AML-193 (cell line): ENCODE measurements around the gene LEO1.

ENCODE experiments used
- DNase-seq, 2 experiments: peaks; one replicate each; lab custom pipeline; 2025; lab: John Stamatoyannopoulos, UW

Gene LEO1

DNA sequence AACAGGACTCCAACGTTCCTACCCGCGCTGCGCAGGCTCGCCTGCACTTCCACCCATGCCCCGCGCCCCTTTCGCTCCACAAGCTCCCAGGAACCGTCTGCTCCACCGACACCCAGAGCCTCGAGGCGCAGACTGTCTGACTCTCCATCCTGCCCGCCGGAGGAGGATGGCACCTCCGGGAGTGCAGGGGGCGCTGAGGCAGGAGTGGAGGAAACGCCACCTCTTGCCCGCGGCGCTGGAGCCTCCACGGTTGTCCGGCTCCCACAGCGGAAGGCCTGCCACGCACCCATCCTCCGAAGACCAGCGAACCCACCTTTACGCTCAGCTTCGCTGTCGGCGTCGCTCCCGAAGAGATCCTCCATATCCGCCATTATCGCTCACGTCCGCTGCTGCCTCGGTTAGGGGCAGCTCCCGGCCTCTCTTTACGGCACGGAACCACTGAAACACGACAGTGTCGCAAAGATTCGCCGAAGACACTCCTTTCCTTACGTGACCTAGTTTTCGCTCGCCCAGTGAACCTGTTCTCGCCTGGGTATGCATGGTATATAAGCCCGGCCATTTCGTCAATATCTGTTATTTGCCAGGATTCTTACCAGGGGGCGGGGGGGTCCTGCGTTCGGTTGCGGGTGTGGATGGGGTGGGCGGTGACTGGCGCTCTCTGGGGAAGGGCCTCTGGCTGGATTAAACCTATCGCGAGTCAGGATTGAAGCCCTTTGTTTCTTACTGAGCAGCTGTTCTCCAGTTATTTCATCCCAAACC is at the start of gene LEO1:
TSS of gene LEO1 (minus strand) at position 404 of the 759 bp plus-strand sequence. CDS start at position 371, 33 bp downstream.
- DNase-seq: peak; percentile 95 to 96

DNA sequence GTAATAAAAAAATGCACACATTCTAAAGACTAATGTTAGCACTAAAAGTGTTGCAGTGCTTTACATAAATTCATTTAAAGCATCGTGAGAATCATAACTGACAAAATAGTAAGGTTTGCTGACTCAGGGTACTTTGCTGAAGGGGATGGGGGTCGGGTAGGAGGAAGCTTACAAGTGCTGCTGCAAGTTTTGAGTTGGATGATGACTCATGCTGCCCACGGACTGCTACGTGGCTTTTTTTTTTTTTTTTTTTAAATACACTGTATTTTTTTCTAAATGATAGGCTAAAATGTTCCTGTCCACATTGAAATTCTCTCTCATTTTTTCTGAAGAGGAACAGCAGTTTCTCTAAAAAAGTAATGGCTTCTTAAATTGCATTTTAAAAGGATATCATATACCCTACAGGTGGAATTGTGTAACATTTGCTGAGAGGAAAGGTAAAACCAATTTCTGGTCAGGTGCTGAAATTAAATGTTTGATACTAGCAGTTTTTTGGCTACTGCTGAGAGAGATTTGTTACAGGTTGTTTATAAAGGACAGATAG is 49.6 kb upstream of the LEO1 start:
- peak; percentile 71 to 76 for DNase-seq

DNA sequence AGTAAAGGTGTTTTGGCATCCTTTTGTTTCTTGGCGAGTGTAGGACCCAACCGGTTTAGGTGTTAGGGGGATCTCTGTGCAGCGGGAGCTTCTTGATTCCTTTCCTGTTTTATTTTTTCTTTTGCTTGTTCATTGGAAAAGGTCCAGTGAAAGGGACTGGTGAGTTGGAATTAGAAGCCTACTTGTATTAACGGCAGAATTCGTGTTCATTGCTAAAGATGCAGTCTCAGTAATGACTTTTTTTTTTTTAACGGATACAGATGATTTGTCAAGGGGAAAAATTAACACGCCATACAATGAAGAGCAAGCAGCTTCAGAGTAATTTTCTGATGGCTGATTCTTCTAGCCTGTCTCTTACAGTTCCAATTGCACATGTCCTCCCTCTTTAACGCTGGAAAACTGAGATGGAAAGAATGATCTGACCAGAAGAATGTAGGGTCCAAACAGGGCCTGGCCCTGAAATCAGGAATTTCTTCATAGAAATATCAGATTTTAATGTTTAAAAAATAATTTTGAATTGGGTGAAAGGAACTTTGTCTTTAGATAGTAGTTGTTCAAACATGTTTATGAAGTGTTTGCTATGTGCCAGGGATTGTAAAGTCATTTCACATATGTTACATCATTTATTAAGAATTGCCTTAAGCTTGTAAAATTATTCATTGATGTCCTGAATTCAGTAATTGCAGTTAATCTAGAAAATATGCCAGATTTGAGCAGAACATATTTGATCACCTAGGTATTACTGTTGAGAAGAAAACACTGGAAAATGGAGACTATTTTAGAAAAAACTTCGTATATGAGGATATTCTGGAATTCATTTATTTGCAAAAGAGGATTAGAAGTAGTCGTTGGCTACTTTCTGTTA is 48.9 kb upstream of the LEO1 start:
- no peak for DNase-seq

DNA sequence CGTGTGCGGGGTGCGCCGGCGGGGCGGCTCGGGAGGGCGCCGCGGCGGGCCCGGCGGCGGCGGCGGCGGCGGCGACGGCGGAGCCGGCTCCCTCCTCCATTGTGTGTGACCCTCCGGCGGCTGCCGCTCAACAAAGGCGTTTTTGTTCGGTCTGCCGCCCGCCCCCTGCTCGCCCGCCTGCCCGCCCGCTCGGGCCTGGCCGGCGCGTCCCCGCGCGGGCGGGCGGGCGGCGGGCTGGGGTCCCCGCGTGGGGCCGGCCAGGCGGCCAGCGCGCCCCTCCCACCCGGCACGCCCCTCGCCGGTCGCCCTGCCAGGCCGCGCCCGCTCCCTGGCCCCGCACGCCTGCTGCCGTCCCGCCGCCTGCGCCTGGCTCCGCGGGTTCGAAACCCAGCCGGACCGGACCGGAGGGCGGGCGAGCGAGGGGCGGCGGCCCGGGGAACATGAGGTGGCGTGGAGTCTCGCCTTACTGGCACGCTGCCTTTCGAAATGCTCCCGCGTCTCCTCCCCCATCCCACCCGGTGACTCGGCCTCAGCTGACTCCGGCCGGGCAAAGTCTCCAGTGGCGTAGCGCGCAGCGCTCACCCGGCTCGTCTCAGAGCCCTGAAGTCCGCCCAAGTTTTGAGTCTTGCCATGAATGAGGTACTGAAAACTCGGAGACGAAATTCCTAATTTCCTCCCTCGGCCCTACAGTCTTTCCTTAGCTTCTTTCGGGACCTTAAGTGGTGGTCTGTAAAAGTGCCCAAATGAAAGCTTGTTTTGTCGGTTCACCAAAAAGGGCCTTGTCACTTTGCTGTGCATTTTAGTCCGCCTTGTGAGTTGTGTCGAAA is 48.0 kb upstream of the LEO1 start:
- peak; percentile 41 to 57 for DNase-seq

DNA sequence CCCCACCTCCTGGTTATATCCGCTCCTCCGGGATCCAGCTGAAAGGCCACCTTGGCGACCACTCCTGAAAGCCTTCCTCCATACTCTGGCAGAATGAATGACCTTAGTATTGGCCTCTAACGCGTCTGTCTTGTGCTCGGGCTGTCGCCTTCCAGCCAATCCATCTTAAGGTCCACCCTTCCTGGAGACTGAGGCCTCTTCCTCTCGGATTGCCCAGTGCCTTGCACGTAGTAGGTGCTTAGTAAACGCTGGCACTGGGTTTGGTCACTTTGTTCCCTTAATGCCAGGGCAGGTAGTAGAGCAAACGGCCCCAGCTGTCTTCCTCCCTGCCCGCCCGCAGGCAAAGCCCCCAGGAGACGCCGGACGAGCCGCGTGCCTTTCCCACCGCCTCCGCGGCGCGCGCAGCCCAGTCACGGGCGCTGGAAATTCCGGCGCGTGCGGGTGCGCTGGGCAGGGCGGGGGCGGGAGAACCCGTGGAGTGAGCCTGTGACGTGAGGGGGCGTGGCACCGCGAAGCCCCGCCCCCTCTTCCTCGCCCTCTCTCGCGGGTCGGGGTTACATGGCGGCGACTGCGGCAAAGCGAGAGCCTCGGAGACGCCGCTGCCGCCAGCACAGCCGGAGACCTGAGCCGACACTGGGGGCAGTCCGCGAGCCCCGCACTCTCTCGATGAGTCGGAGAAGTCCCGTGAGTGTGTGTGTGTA is 47.3 kb upstream of the LEO1 start, which contains the start of gene MAPK6:
TSS of gene MAPK6 (plus strand) at position 527 of the 701 bp plus-strand sequence. CDS start 27,242 bp downstream, outside the sequence.
- peak; percentile 79 to 85 for DNase-seq

DNA sequence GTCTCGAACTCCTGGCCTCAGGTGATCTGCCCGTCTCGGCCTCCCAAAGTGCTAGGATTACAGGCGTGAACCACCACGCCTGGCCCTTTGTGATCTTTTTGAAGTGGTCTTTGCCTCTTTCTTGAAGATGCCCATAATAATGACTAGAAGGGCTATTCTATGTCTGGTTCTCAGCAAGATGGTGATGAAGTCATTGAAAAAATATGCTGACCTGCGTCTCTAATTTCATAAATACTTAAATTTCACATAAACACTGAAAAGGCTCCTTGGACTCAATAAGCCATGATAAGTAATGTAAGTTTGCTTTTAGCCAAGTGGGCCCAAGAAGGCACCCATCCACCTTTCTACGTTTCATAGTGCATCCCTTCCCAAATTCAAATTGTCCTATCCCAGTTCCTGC is 46.7 kb upstream of the LEO1 start:
- DNase-seq: no peak

DNA sequence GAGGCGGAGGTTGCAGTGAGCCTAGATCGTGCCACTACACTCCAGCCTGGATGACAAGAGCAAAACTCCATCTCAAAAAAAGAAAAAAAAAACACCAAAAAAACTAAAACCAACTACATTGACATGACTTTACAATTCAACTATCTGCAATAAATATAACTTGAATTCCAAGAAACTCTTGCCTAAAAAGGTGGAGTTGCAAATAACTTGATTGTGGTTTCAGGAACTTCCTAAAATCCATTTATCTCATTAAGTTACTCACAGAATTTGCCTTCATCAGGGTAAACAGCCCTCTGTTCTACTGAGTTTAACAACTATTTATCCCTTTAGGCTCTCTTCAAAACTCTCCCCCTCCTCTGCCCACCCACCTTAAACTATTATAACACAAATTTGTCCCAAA is 44.7 kb upstream of the LEO1 start:
- DNase-seq: no peak

DNA sequence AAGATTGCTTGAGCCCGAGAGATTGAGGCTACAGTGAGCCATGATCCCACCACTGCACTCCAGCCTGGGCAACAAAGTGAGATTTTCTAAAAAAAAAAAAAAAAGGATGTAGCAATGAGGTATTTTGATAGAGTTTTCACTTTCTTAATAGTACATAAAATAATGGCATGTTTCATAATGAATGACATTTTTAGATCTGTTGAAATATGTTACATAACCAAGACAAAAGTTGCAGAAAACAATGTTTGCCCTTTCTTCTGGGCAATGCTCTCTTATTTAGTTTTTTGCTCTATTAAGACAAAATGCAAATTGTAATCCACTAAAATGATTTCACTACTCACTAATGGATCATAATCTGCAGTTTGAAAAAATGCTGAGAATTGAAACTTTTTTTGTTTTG is 43.0 kb upstream of the LEO1 start:
- peak; percentile 14 to 20 for DNase-seq

DNA sequence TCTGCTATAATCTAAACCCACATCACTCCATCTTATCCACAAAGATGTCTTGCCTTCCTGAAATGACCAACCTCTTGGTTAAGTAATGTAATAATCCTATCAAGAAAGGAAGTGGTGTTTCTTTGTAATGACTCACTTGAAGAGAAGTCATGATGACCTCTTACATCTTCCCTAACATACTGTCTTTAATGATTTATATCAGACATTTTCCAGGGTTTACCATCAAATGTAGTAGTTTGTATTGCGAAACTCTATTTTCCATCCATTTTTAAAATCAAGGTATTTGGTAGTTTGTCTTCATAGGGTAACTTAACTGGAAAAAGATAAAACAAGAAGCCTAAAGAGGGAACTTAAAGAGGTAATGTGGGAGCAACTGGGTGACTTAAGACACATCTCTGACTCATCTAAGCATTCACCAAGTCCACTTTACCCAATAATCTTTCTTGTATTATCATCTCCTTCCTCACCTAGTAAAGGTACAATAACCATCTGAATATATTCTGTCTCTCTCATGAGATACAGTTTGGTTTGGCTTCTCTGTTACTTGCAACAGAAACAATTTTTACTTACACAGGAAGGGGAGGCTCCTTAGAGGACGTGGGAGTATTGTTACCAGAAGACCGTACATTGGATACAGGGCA is 41.7 kb upstream of the LEO1 start:
- peak; percentile 76 to 83 for DNase-seq

DNA sequence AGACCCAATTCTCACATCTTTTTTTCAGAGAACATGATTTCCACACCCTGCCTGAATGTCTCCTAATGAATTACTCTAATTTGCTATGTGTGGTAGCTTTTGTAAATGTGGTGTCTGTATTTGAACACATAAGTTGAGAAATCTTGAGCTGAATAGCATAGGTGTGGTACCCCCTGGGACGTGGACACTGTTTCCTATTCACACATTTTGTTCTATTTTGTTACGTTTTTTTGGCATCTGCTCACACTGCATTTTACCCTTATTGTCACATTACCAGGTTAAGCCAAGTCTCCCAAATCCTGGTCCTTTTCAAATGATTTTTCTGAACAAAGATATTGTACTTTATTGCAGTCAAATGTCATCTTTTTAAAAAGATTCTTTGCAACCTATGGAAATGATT is 40.6 kb upstream of the LEO1 start:
- no peak for DNase-seq

DNA sequence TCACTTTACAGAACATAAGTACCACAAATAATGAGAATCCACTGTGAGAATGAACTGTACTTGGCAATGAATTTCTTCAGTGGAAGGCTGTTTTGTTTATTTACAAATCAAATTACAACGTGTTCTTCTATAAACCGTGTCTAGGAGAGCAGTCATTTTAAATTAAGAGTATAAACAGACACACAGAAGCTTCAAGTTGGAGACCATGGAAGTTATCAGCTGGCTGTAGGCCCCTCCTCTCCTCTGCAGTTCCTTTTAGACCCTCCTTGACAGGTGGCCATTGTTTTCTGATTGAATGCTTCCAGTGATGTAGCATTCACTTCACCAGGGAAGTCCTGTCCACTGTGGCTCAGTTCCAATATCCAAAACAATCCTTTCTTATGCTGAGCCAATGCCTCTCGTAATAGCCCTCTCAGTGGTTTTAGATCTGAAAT is 40.1 kb upstream of the LEO1 start:
- DNase-seq: no peak

DNA sequence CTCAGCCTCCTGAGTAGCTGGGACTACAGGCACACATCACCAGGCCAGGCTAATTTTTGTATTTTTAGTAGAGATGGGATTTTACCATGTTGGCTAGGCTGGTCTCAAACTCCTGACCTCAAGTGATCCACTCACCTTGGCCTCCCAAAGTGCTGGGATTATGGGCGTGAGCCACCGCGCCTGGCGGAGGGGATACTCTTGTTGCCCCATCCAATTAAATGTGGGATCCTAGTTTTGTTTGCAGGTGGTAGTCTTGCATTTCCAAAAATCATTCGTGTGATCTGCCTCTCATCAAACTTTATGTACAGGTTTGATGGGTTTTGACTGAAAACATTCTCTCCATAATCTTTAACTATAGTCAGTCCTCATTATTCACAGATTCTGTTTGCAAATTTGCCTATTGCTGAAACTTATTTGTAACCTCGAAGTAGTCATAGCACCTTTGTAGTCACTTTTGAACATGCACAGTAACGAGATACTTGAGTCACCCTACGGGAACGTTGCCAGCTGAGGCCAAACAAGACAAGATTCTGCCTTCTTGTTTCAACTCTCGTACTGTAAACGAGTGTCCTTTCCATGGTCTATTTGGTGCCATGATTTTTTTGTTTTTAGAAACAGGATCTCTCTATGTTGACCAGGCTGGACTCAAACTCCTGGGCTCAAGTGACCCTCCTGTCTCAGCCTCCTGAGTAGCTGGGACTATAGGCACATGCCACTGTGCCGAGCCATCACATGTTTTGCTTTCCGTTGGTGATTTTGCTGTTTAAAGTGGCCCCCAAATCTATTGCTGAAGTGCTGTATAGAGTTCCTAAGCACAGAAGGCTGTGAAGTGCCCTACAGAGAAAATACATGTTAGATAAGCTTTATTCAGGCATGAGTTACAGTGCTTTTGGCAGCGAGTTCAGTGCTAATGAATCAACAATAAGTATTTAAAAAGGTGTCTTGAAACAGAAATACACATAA is 39.3 kb upstream of the LEO1 start:
- no peak for DNase-seq

DNA sequence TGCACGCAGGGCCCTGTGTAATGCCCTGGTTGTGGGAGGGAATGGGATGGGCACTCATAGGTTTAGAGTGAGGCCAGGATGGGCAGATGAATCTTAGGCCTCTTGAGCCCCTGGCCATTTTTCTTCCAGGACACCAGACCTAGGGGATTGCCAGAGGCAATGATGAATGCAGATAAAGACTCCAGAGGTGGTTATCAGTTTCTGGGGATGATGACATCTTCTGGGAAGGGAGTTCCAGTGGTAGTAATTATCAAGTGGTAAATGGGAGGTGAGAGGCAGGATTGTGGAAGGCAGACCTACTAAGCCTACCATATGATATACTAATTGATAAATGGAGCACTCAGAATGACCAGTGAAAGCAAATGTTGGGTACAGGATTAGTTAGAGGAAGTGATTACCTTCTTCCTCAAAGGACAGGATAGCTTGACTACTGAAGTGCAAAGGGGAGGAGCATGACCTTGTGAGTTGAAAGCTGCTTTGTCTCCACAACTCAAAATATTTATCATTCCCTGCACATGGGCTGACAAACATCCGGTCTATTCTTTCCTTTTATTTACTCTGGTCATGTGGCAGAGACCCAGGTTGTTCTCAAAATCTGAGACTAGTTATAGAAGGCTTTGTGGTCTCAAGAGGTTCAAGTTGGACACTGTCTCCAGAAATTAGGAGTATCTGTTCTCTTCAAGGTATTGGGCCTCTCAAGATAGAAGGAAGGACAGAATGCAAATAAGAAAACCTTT is 37.3 kb upstream of the LEO1 start:
- no peak for DNase-seq

DNA sequence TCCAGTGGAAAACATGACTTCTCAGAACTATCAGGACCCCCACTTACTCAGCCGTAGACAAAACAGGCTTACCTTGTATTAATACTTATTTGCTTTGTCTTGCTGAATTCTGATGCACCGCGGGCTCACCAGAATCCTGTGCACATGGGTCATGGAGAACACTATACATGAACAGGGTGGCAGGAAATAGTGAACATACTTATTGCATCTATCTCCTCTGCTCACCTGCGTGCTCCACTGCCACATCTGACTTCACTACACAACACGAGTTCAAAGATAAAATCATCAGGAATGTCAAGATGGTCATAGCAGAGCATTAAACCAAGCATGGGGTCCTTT is 36.8 kb upstream of the LEO1 start:
- no peak for DNase-seq

DNA sequence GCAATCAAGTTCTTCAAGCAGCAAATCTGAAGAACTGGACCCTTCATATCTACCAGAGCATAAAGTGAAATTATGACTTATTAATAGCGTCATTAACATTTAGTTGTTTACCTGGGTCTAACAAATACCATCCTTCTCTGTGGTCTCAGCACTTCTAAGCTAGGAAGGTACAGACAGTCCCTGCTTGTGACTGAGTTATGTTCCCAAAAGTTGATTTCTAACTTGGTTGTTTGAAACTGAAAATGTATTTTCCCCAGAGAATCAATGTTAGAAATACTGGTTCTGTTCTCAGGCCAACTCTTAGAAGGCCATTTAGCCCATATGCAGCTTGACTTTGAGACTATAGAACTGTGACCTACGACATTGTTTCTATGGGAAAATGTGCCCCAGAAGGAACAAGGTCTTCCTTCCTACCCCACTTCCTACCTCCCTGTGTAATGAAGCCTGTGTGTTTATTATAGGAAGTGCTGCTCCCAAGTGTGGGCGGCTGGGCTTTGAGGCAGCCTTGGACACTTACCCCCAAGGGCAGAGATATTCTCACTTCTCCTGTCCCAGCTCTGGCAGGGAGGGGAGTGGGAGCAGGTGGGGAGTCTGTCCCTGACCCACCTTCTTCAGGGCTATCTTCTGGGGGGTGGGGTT is 35.2 kb upstream of the LEO1 start:
- DNase-seq: no peak

DNA sequence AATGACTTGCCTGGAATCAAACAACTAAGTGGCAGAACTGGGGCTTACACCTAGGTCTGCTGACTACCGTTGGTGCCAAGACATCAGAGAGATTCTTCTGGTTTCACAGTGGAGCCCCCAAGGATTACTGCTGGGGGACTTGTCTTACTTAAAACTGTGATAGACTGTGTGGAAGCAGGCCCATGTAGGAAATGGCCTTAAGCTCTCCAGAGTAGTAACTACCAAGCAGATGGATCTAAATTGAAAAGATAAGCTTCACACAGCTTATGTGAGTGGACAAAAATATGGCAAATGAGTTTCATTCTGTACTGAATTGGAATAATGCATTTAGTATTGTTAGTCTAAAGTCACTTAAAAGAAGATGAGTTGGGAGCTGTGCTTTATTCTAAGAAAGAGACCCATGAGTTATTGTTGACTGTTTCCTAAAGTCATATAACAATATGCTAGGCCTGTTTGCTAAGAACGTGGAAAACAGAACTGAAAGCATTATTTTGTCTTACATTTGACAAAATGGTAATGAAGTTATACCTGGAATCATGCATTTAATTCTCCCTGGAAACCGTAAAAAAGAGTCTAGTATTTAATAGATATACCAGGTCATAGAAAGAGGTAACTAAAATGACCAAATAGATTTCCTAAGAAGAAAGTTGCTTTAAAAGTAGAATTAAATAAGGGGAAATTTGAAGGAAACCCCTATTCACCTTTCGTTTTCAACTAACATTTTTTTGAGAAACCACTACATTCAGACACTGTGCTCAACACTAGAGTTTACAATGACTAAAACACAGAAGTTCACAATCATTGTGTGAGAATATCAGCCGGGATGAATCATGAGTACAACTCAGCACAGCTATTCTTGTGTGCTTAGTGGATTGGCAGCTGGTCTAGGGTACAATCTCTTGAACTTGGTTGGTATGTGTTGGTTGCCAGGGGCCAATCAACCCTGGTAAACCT is 34.4 kb upstream of the LEO1 start:
- no peak for DNase-seq

DNA sequence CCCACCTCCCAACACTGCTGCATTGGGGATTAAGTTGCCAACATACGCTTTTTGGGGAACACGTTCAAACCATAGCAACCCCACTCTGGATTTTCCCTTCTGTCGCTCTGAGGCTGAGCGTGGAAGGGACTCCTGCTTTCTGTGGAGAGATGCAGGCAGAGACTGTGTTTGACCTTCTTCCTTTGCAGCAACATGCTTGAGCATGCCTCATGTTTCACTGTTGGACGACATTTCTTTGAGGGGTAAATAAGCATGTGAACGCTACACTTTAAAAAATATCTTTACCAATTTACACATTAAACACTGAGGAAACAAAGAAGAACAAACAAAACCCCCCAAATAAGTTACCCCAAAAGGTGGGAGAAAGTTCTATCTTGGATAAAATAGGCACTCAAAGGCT is 33.2 kb upstream of the LEO1 start:
- no peak for DNase-seq
